ENCODE data around the gene ABCB1. TPM values are rescaled to one million over a fixed set of nuclear protein-coding genes. Genes with fewer than 3 reads are reported as not detected.
A peak's percentile ranks its signal among the peaks of the same experiment; 100 is the strongest.

The ABCB1 gene
- total and polyA plus RNA-seq, 5 donors, result 0.50 to 3.3 (median 0.62) TPM

DNA sequence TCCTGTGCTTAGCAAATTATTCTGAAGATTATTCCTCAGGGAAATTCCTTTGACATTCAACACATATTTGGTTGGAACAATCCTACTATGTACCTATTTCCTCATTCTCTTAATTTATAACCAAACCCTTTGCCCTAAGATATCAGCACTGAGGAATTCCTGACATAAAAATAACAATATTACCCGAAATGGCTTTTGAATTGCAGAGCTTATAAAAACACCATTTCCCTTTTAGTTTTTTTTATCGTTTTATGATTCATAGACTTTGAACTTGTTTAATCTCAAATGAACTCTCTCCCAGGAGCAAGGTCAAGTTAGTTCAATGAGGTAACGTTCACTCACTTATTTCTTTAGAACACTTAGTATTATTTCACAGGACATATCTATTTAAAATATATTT, 7.7 kb upstream of the ABCB1 start:
- Histone ChIP-seq H3K27me3 (ENCODE audit: control insufficient read depth, insufficient read depth) (no peaks in the 10 kb centered on the region), H3K4me3 (ENCODE audit: low read length) (no peak overlapping the region), H3K4me1 (ENCODE audit: control insufficient read depth, insufficient read depth, low read length) (no peaks in the 10 kb centered on the region), H3K9me3 (ENCODE audit: control insufficient read depth, low read length) (no peaks in the 10 kb centered on the region), H3K27ac (ENCODE audit: low read length) (no peak overlapping the region)
- no peak for DNase-seq
- 43% methylated on average over 3 of the region's 3 CpGs for WGBS
- intact Hi-C loops (cut with DNase I), result no loop called here
- ATAC-seq, result no peak

DNA sequence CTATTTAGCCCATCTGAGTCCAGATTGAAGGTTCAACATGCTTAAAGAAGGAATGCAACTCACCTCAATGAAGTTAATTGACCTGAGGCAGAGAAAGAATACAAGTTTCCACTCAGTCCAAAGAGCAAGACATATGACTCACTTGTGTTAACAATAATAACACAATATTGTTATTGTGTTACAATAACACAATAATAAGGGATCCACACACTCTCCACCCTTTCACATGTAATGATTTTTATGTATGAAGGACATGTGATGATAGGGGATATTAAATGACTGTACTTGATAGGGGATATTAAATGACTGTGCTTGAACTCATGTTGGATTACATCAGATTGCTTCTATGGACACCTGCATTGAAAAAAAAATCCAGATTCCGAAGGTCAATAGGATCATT, 3.6 kb upstream of the ABCB1 start:
- H3K27me3 ChIP-seq (ENCODE audit: control insufficient read depth, insufficient read depth), result peaks cover 2% of the 10 kb centered on the region
- no peak overlapping the region for H3K4me3 ChIP-seq (ENCODE audit: low read length)
- DNase-seq, result no peak
- H3K4me1 ChIP-seq (ENCODE audit: control insufficient read depth, insufficient read depth, low read length), result no peaks in the 10 kb centered on the region
- H3K27ac ChIP-seq (ENCODE audit: low read length), result no peak overlapping the region
- WGBS, result 81% methylated on average over 1 of the region's 1 CpG
- no peak for ATAC-seq
- H3K9me3 ChIP-seq (ENCODE audit: control insufficient read depth, low read length), result no peaks in the 10 kb centered on the region
- intact Hi-C loops (cut with DNase I), result no loop called here

DNA sequence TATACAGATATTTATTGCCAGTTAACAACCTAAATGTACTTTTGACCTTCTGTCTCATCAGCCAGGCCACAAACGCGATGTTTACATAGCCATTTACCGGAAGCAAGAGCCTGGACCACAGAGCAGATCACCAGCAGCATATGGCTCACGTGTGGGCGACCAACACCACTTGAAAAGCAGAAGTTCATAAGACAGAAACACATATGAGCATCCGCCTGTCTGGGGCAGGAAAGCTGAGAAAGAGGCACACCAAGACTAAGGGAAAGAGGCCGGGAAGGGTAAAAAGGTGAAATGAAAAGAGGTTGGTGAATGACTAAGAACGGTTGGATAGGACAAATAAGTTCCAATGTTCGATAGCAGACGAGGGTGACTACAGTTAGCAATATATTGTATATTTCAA, 1.3 kb downstream of the ABCB1 start:
- H3K9me3 ChIP-seq (ENCODE audit: control insufficient read depth, low read length), result no peaks in the 10 kb centered on the region
- ATAC-seq (no peak), DNase-seq (no peak)
- no peaks in the 10 kb centered on the region for H3K4me1 ChIP-seq (ENCODE audit: control insufficient read depth, insufficient read depth, low read length)
- peak overlapping the region; percentile 10 for H3K4me3 ChIP-seq (ENCODE audit: low read length)
- H3K27ac ChIP-seq (ENCODE audit: low read length), result no peak overlapping the region
- WGBS, result 69% methylated on average over 10 of the region's 10 CpGs
- intact Hi-C loops (cut with DNase I), result no loop called here
- H3K27me3 ChIP-seq (ENCODE audit: control insufficient read depth, insufficient read depth), result peaks cover 5% of the 10 kb centered on the region

DNA sequence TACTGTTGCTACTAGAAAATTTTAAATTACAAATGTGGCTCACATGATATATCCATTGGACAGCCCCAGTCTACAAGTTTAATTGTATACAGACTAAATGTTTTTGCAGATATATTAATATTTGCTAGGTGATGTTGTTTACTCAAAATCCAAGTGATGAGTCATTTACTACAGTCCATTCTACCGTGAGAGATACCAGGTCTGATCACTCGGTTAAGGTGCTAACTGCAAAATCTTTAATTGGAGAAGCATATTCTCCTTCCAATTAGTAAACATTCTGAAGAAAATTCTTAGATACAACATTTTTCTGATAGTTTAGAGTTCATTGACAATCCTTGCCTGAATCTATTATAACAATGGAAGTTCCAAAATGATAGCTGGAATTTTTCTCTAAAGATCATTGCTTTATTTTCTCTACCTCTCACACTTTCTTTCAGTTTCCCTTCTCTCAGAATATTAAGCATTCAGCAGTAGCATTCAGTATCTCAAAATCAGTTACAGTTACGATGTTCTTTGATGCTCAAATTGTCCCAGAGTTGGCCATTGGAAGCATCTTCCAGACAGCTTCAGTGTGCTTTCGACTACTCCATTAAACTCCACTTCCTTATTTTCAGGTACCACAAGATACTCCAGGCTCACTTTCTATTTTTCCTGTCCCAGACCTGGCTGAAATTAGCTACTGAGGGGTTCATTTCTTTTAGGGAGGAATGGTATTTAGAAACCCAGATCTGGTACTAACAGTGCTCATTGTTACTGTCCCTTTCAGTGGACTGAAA, 2.3 kb downstream of the ABCB1 start:
- 79% methylated on average over 4 of the region's 4 CpGs for WGBS
- H3K4me1 ChIP-seq (ENCODE audit: control insufficient read depth, insufficient read depth, low read length), result no peaks in the 10 kb centered on the region
- DNase-seq (no peak), ATAC-seq (no peak)
- no peaks in the 10 kb centered on the region for H3K9me3 ChIP-seq (ENCODE audit: control insufficient read depth, low read length)
- intact Hi-C loops (cut with DNase I), result no loop called here
- no peak overlapping the region for H3K4me3 ChIP-seq (ENCODE audit: low read length)
- H3K27me3 ChIP-seq (ENCODE audit: control insufficient read depth, insufficient read depth), result peaks cover 5% of the 10 kb centered on the region
- H3K27ac ChIP-seq (ENCODE audit: low read length), result no peak overlapping the region

DNA sequence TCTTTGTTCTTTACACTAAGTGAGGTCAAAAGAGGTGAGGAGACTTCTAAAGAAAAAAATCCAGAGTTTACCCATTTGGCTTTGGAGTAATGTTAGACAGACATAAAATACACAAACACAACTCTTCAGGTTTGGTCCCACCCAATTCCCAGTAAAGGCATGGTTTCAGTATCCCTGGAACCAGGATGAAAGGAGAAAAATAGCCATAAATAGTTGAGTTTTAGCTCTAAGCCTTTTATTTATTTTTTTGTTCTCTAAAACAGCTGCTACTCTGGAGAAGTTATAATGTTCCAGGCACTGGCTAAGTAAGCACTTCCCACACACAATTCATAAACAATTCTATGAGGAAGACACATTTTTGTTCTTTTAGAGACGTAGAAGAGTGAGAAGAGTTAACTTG, 4.0 kb downstream of the ABCB1 start:
- DNase-seq, result no peak
- no peak for ATAC-seq
- Histone ChIP-seq H3K4me3 (ENCODE audit: low read length) (no peak overlapping the region), H3K9me3 (ENCODE audit: control insufficient read depth, low read length) (no peaks in the 10 kb centered on the region), H3K4me1 (ENCODE audit: control insufficient read depth, insufficient read depth, low read length) (no peaks in the 10 kb centered on the region), H3K27me3 (ENCODE audit: control insufficient read depth, insufficient read depth) (peaks cover 5% of the 10 kb centered on the region), H3K27ac (ENCODE audit: low read length) (no peak overlapping the region)
- intact Hi-C loops (cut with DNase I), result no loop called here
- WGBS, result 31% methylated on average over 1 of the region's 1 CpG

DNA sequence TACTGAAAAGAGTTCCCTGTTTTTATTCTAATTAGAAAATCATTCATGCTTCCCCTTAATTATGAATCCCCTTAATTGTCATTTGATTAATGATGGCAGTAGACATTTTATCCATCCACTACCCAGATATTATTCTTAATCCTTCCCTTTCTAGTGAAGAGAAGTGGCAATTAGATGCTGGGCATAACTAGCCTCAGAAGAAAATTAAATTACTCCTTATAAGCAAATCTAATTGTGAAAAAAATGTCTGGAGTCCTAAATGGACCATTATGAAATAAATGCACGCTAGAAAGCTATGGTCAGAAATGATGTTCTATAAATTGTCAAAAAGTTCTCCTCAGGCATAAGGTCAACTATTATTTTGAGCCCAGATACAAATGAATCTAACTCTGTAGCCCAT, 4.5 kb downstream of the ABCB1 start:
- no peak overlapping the region for H3K27ac ChIP-seq (ENCODE audit: low read length)
- DNase-seq (no peak), ATAC-seq (no peak)
- no peaks in the 10 kb centered on the region for H3K4me1 ChIP-seq (ENCODE audit: control insufficient read depth, insufficient read depth, low read length)
- 58% methylated on average over 1 of the region's 1 CpG for WGBS
- H3K4me3 ChIP-seq (ENCODE audit: low read length), result no peak overlapping the region
- no peaks in the 10 kb centered on the region for H3K9me3 ChIP-seq (ENCODE audit: control insufficient read depth, low read length)
- intact Hi-C loops (cut with DNase I), result no loop called here
- H3K27me3 ChIP-seq (ENCODE audit: control insufficient read depth, insufficient read depth), result peaks cover 5% of the 10 kb centered on the region

DNA sequence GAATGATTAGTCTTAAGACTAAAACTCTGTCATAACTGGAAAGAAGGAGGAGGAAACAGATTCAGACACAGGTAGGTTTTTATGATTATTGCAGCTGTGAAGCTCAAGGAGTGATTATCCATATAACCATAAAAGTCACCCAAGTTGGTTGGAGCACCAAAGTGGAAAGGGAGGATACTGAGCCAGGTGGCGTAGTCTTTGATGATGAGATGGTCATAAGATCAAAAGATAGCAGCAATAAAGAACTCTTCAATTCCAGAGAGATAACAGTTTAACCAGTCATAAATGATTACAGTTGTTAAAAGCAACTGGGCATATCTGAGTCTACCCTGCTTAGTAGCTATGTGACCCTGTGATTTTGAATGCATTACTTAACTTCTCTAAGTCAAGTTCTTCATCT, 8.4 kb downstream of the ABCB1 start:
- no peaks in the 10 kb centered on the region for H3K27me3 ChIP-seq (ENCODE audit: control insufficient read depth, insufficient read depth)
- 87% methylated on average over 1 of the region's 1 CpG for WGBS
- ATAC-seq (no peak), DNase-seq (no peak)
- intact Hi-C loops (cut with DNase I), result no loop called here
- no peak overlapping the region for H3K4me3 ChIP-seq (ENCODE audit: low read length)
- no peaks in the 10 kb centered on the region for H3K4me1 ChIP-seq (ENCODE audit: control insufficient read depth, insufficient read depth, low read length)
- no peaks in the 10 kb centered on the region for H3K9me3 ChIP-seq (ENCODE audit: control insufficient read depth, low read length)
- H3K27ac ChIP-seq (ENCODE audit: low read length), result no peak overlapping the region

DNA sequence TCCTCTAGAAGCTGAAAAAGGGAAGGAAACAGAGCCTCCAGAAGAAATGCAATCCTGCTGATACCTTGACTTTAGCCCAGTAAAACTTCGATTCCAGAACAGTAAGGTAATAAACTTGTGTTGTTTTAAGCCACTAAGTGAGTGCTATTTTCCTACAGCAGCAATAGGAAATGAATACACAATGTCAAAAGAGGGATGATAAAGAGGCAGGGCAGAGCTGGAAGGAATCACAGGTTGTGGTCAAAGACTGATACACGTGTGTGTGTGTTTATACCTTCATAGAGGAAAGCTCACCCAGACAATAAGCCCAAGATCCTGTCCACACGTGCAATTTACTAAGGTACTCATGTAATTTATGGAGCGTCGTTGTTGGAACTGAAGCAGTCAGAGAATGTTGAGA, 9.5 kb downstream of the ABCB1 start:
- H3K4me3 ChIP-seq (ENCODE audit: low read length), result no peak overlapping the region
- H3K27me3 ChIP-seq (ENCODE audit: control insufficient read depth, insufficient read depth), result no peaks in the 10 kb centered on the region
- DNase-seq, result no peak
- intact Hi-C loops (cut with DNase I), result no loop called here
- WGBS, result 75% methylated on average over 5 of the region's 5 CpGs
- H3K4me1 ChIP-seq (ENCODE audit: control insufficient read depth, insufficient read depth, low read length), result no peaks in the 10 kb centered on the region
- no peak for ATAC-seq
- H3K9me3 ChIP-seq (ENCODE audit: control insufficient read depth, low read length), result no peaks in the 10 kb centered on the region
- H3K27ac ChIP-seq (ENCODE audit: low read length), result no peak overlapping the region

DNA sequence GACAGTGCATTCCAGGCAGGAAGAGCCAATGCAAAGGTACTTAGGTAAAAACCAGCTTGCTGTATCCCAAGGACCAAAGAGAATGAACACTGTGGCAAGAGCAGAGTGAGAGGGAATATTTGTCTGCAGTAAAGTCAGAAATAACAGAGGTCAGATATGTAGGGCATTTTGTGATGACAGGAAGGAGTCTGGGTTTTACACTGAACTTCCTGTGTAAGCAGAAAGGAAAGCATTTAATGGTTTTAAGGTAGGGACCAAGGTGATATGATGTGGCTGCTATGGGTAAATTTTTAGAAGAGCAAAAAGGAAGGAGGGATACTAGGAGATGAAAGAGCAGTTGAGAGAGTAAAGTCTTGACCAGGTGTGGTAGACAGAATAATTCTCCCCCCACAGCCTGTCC, 10.1 kb downstream of the ABCB1 start:
- Histone ChIP-seq H3K9me3 (ENCODE audit: control insufficient read depth, low read length) (no peaks in the 10 kb centered on the region), H3K4me1 (ENCODE audit: control insufficient read depth, insufficient read depth, low read length) (no peaks in the 10 kb centered on the region), H3K27me3 (ENCODE audit: control insufficient read depth, insufficient read depth) (no peaks in the 10 kb centered on the region), H3K27ac (ENCODE audit: low read length) (no peak overlapping the region), H3K4me3 (ENCODE audit: low read length) (no peak overlapping the region)
- ATAC-seq, result no peak
- DNase-seq, result no peak
- intact Hi-C loops (cut with DNase I), result no loop called here

DNA sequence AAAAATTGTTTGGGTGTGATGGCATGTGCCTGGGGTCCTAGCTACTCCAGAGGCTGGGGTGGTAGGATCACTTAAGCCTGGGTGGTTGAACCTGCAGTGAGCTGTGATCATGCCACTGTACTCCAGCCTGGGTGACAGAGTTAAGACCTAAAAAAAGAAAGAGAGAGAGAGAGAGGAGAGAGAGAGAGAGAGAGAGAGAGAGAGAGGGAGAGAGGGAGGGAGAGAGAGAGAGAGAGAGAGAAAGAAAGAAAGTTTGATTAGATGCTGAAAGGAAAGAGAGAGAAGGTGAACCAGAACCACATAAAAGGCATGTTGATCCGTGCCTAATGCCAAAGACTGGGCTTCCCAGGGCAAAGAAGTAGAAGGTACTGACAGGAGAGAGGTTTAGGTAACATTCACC, 11.1 kb downstream of the ABCB1 start:
- intact Hi-C loops (cut with DNase I), result no loop called here
- Histone ChIP-seq H3K9me3 (ENCODE audit: control insufficient read depth, low read length) (no peaks in the 10 kb centered on the region), H3K27ac (ENCODE audit: low read length) (no peak overlapping the region), H3K4me3 (ENCODE audit: low read length) (no peak overlapping the region), H3K27me3 (ENCODE audit: control insufficient read depth, insufficient read depth) (no peaks in the 10 kb centered on the region), H3K4me1 (ENCODE audit: control insufficient read depth, insufficient read depth, low read length) (no peaks in the 10 kb centered on the region)
- DNase-seq (no peak), ATAC-seq (peak in 1 of 2 donors; percentile 56)
- WGBS, result 59% methylated on average over 1 of the region's 1 CpG

DNA sequence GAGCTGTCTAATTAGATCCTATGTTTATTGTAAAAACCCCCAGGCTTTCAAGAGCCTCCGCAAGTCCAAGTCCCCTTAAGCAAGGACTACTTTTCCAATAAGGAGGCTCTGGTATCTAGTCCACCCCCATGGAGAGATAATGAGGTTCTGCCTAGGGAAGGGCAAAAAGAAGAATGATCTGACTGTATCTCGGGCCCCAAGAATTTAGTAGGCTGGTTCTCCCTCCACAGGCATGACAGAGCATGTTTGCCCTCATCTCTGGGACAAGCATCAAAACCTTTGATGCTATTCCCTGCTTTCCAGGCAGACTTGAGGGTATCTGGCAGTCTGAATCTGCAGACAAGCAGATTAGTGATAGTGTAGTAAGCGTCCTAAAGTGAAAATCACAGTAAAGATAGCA, 19.0 kb downstream of the ABCB1 start:
- intact Hi-C loops (cut with DNase I), result no loop called here
- no peak for ATAC-seq
- Histone ChIP-seq H3K27me3 (ENCODE audit: control insufficient read depth, insufficient read depth) (no peaks in the 10 kb centered on the region), H3K4me1 (ENCODE audit: control insufficient read depth, insufficient read depth, low read length) (no peaks in the 10 kb centered on the region), H3K27ac (ENCODE audit: low read length) (no peak overlapping the region), H3K9me3 (ENCODE audit: control insufficient read depth, low read length) (no peaks in the 10 kb centered on the region), H3K4me3 (ENCODE audit: low read length) (no peak overlapping the region)
- 58% methylated on average over 3 of the region's 3 CpGs for WGBS
- DNase-seq, result no peak

DNA sequence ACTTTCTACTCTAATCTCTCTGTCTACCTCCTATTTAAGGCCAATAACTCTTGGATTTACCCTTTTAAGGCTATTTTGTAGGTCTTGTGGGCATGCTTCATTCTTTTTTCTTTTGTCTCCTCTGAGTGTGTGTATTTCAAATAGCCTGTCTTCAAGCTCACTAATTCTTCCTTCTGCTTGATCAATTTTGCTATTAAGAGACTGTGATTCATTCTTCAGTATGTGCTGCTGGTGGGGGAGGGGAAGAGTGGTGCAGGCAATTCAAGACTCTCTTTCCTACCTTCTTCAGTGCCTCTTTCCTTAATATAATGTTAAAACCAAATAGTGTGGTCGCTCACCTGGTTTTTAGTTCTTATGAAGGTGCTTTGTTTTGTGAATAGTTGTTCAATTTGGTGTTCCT, 20.0 kb downstream of the ABCB1 start:
- H3K4me1 ChIP-seq (ENCODE audit: control insufficient read depth, insufficient read depth, low read length), result no peaks in the 10 kb centered on the region
- ATAC-seq (no peak), DNase-seq (no peak)
- H3K9me3 ChIP-seq (ENCODE audit: control insufficient read depth, low read length), result no peaks in the 10 kb centered on the region
- WGBS, result 91% methylated on average over 1 of the region's 1 CpG
- no peak overlapping the region for H3K27ac ChIP-seq (ENCODE audit: low read length)
- H3K27me3 ChIP-seq (ENCODE audit: control insufficient read depth, insufficient read depth), result no peaks in the 10 kb centered on the region
- H3K4me3 ChIP-seq (ENCODE audit: low read length), result no peak overlapping the region
- intact Hi-C loops (cut with DNase I), result no loop called here

All from right cardiac atrium (tissue), 5 donors.